ENCODE measurements around the gene FAM221B.

- TF ChIP-seq EZH2 (IDR thresholded peaks at IDR 0.05; ENCODE audit: borderline replicate concordance, low read depth, low read length, severe bottlenecking) (no peak), CTCF (IDR thresholded peaks at IDR 0.05; ENCODE audit: borderline replicate concordance, extremely low read depth, low read length, poor library complexity, severe bottlenecking) (no peak)
Observed at GRCh38 chr9:35859310-35859989, 30.9 kb upstream of the FAM221B start.
